NCI-H526 treated with DMSO at 0.1 percent for 48 hours (cell line): ENCODE measurements around the gene PFDN1.

Source experiments
- DNase-seq: peaks from one replicate; lab custom pipeline; 2025; lab: John Stamatoyannopoulos, UW

The PFDN1 gene

DNA sequence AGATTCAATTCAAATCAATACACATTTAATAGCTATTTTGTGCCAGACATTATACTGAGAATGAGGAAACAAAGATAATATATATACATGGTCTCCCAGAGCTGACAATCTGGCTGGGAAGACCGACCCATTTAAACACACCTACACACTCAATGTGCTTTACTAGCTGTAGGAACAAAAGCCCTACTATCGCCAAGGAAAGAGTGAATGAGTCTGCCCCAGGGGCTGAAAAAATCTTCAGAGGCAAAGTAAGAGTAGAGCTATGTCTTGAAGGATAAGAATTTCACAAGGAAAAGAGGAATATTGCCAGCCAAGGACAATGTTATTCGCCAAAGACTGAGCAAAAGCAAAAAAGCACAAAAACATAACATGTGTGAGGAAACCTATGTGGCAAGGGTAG is 6.6 kb downstream of the PFDN1 start:
- no peak for DNase-seq

DNA sequence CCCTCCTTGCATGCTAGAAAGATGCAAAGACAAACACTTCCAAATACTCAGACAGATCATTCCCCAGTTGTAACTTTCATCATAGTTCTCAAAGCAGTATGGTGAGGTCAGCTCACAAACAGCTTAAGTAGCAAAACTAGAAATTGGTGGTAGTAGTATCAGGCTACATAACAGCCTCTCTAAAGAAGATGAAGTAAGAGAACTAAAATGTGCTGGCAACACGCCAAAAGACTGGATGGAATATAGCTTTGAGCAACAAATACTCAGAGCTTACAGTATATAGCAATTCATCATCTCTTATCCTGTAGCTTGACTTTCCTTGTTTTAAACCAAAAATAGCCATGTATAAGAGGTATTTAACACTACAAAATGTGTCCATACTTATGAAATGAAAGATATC is 7.5 kb downstream of the PFDN1 start:
- DNase-seq: peak; percentile 32

DNA sequence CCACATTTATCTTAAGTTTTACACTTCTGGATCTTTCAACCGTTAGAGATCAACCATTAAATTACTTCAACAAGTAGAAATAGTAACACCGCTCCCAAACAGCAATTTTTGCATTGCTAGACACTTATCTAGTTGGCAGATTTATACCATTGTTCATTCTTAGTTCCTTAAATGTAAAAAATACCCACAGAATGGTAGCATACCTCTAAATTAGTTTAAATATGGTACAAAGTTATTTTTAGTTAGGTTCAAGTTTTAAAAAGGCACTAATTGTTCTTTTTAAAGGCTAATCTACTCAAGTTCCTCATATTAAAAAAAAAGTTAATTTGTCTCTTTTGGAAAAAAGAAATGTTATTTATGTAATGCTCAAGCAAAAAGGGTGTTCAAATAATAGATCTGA is 8.1 kb downstream of the PFDN1 start:
- no peak for DNase-seq

DNA sequence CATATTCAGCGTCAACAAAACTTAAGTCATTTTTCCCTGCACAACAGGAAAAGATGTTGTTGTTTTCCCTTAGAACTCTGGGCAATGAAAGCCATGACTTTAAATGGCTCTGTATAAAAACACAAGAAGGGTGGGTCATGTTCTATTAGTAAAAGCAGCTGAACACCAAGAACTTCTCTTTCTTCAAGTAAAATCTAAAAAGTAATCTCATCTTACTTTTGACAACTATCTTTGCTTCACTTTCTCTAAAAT is 9.1 kb downstream of the PFDN1 start:
- no peak for DNase-seq

DNA sequence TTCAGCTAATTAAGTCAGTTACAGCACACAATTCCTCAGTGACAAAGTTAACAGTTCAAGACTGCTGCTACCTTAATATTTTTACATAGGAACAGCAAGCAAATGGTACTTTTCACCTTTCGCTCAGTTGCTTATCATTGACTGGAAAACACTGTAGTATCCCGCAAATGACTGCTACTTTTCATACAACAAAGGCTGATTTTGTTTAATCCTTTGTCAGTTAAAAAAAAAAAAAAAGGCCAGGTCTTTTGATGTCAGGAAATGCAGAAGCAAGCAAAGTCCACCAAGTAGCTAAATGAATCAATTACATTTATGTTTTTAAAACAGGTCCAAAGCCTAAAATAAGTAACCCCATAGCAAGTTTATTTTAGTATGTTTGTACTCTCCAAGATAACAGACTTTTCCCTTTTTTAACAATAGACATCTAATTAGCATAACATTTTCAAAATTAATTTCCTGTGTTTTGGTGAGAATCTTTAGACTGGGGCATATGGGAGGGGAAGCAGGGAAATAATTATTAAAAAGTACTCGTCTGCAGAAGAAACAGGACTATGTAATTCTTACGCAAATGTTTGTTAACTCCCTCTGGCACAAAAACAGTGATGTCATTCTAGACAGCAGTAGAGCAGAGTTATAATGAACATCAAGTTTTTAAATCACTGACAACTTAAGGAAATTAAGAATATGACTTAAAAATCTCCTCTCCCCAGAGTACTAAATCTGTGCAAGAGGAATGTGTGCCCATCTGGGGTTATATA is 9.6 kb downstream of the PFDN1 start:
- no peak for DNase-seq

DNA sequence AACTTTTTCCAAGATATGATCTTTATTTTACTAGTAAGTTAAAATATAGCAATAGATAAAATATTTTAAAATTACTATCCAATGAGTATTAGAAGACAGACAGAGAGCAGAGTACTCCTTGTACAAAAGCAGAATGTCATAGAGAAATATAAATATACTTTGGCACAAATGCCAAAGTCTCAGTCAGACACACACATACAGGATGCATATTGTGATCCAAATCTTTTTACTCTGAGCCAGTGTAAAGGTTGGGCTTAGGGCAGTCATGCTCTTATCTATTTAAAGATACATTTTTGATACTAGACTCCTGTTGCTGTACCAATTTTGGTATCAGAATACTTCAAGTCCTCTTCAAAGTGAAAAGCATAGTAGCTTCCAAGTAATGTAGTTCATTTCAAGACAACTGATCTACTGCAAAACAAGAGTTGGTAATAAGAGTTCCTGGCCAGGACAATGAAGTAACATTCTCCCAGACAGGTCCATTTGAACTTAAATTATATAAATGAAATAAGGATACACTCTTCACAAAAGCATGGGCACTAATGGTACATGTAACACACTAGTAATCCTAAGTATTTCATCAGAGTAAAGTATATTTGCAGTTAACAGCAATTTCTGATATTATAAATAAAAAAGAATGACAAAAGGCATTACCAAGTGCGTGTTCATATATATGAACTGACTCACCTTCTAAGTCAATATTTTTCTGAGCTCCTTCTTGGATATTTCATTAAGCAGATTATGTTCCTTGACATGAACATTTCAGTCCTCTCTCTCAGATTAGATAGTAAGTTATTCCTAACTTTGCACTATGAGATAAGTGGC is 10.5 kb downstream of the PFDN1 start:
- DNase-seq: no peak

DNA sequence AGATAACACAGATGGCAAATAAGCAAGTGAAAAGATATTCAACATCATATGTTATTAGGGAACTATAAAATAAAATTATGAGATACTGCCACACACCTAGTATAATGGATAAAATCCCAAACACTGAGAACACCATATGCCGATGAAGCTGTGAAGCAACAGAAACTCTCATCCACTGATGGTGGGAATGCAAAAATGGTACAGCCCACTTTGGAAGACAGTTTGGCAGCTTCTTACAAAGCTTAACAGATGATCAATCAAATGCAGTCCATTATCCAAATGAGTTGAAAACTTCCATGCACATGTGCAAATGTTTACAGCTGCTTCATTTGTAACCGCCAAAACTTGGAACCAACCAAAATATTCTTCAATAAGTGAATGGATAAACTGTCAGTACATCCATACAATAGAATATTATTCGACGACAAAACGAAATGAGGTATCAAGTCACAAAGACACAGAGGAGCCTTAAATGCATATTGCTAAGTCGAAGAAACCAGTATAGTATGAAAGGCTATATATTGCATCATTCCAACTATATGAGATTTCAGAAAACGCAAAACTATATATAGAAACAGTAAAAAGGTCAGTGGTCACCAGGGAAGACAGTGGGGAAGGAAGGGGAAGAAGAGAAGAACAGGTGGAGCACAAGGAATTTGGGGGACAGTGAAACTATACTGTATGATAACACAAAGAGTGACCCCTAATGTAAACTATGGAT is 14.9 kb downstream of the PFDN1 start:
- DNase-seq: peak; percentile 97

DNA sequence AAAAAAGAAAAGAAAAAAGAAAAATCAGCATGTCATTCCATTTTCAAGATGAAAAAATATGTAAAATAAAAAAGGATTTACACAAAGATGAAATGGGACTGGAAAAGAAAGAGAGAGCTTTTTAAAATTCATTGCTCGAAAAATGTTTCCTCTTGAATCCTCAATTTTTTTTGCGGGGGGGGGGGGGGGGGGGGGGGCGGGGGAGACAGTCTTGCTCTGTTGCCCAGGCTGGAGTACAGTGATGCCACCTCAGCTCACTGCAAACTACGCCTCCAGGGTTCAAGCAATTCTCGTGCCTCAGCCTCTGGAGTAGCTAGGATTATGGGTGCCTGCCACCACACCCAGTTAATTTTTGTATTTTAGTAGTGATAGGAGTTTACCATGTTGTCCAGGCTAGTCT is 16.5 kb downstream of the PFDN1 start:
- peak; percentile 40 for DNase-seq

DNA sequence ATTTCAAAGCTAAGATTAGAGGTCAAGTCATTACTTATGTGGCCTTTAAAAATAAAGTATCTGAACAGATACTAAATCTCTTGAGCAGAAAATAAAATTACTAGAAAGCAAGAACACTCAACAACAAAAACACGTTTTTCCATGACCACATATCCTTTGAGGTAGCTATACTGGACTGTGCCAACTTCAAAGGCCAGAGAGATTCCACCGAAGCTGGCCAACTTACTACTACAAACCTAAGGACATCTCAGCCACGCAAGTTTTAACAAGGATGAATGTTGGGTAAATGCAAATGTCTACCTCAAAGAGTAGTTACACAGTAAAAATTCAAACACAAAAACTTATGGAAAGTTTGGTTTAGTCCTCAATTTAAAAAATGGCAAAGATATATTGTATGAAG is 18.9 kb downstream of the PFDN1 start:
- DNase-seq: no peak

DNA sequence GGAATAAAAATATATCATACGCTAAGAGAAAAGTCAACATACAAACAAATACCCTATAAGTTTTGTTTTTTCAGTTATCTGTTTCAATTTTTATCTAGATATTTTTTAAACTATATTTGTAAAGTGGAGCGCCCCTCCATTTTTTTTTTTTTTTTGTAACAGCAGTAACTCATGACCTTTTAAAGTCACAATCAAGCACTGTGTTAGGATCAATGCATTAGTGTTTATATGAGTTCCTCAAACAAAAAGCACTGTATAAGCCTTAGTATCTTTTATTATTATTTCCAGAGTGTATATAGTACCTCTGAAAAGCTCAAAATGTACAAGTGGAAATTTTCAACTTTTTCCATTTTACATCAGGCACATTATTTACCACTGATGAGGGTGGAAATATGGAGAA is 20.6 kb downstream of the PFDN1 start:
- no peak for DNase-seq

DNA sequence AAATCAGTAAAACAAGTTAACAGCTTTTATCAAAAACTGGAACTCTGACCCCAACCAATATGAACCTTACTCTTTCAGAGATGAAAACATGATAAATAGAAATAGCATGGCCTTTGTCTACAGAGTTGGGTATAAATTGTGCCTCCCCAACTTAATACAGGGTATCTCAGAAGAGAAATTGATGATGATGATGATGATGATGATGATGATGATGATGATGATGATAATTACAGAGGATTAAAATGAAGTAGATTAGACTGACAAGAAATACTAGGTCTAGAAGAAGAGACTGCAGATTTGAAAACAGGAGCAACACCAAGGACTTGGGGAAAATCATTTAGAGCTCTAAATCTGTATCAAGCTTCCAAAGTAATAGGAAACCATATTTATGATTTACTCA is 27.1 kb downstream of the PFDN1 start:
- DNase-seq: no peak

DNA sequence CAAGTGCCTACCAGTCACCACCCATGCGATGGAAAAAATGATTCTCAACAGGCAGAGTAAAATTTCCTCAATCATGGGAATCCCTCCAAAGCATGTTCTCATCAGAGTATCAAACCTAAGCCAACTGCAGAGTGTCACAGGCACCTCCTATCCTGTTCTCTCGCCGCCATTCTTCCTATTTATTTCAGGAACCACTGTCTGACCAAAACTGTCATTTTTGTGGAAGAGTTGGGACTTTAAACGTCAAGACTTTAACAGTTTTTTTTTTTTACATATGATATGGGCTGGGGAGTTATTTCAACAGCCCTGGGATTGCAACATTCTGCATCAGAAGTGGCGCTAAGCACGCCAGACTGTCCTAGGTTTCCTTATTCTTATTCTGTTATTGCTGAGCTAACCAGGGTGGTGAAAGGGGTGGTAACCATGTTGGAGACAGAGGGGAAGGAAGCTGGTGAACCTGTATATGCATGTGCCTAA is 29.5 kb downstream of the PFDN1 start:
- DNase-seq: no peak

DNA sequence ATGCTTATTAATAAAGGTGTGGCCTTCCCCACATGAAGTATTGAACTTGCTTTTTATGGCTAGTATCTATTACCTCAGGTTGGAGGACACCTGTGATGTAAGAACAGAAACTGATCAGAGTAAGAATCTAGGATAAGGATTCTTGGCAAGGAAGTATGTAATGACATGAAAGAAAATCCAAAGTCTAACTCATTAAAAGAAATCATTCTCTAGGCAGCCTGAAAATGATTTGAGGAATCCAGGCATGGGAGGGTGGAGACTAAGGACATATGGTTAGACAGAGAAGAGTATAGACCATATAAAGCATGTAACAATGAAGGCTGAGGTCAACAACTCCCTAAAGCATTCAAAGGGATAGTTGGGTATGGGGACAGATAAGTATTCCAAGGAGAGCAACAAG is 32.9 kb downstream of the PFDN1 start:
- DNase-seq: no peak

DNA sequence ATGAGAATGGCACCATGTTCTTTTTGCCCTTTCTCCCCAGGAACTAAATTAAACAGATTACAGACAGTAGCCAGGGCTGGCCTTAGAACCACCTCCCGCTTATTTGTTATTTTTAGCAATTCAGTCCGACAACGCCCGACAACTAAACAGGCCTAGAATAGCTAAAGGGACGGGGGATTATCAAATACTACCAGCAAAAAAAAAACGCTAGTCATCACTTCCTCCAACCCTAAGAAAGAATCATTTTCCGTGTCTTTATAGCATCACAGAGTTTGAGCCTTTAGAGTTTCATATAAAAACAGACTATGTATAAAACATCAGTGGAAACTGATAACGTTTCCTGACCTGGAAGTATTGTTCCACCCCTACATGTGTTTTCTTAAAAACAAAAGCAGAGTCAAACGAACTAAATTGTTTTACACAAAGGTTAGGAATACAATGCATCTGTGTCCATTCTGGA is 35.3 kb downstream of the PFDN1 start:
- no peak for DNase-seq

DNA sequence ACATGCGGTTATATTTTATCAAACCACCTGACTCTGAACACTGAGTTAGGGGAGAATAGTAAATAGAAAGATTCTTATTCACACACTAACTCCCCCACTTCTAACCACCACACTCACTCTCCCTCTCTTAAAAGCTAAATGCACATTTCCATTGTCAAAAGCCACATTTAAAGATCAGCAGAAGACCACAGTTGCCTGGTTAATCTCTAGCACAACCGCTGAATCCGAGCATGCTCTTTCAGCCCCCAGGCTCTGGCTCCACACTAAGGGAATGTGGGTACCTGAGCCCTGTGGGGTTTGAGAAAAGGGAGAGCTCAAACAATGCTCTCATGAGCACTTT is 35.7 kb downstream of the PFDN1 start:
- peak; percentile 72 for DNase-seq

DNA sequence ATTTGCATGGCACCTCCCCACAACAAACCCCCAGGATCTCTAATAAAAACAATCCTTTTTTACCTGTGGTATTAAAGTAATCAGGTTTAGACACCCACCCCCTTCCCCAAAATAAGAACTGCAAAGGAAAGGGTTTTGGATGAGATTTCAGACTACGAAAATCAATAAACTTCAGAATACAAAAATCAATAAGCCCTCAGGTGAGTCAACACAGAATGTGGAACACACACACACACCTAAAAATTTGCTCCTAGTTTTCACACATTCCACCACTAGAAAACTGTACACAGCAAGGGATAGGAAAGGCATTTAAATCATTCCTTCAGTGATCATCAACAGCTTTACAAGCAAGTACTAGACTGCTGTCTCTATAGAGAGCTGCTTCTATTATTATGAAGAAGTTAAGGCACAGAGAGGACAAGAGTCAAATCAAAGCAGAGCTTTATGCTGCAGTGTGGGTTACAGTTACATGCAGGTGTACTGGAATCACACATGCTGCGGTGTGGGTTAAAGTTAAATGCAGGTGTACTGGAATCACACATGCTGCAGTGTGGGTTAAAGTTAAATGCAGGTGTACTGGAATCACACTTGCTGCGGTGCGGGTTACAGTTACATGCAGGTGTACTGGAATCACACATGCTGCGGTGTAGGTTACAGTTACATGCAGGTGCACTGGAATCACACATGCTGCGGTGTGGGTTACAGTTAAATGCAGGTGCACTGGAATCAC is 36.3 kb downstream of the PFDN1 start:
- DNase-seq: peak; percentile 72

DNA sequence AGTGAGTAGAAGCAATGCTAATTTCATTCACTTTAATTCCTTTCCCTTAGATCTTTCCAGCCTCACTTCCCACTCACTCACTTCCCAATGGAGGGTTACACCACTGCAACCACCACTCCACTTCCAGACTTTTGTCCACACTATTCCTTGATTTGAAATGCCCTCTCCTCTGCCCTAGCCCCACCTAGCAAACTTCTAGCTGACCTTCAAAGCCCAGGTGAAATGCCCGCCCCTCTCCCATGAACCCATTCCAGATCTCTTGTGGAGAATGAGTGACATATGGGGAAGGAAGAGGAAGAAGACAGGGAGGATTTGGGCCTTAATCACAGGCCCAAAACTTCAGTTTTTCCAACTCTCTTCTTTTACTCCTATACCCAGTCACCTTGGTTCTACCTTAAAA is 37.1 kb downstream of the PFDN1 start:
- DNase-seq: no peak

DNA sequence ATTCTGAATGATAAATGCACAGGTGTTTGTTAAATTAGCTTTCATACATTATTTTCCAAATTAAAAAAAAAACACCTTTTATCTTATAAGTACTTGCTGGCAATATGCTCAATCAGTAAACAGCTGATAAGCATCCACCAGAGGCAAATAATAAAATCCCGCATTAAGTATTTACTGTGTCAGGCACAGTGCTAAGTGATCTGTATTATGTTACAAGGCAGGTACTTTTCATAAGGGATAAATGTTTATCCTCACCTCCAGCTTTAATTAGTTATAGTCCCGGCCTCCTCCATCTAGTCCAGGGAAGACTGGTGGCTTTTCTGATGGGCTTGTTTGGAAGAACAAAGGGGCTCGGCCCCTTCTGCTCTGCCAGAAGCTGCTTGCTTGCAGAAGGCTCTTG is 40.1 kb downstream of the PFDN1 start:
- peak; percentile 40 for DNase-seq

DNA sequence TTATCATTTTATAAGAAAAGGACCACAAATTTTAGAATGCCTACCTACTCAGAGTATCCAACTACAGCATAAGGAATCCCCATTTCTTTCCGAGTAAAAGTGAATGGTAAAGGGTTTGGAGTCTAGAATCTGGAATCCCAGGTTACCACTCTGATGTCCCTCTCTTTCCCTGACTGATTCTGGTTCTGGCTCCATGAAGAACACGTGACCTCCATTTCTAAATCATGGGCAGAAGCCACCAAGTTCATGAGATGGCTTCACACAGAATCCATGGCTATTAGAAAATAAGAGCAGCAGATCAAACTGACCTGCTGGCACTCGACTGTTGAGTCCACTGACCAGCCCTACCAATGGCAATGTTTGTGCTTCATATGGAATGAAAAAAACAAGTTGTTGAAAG is 40.7 kb downstream of the PFDN1 start:
- DNase-seq: no peak

DNA sequence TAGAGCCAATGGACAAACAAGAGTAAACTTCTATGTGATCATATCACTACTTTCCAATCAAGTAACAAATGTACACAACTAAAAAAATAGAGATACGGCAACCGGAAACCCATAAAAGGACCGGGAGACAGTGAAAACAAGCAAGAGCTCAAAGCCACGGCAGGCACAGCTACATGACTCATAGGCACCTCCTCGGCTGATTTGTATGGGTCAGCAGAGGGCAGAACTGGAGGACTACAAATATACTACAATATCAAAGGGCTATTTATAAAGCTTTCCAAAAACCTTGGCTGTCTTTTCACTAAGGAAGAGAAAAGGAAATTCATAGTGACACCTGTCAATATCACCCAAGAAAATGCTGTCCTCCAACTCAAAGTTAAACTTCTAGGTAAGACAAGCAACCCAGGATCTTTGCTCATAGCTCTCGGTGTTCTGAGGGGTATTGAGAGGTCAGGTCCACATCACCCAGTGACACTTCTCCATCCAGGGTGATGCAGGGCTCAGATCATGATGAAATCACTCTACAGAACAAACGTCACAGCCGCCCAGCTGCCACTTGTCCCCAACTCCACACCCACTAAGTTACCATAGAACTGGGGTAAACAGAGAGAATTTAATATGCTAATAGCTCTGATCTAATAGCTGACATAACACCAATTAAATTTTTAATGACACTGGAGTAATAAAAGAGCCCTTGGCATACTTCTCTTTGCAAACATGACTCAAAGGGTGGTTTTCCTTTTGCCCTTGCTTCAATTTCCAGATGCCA is 41.3 kb downstream of the PFDN1 start:
- DNase-seq: peak; percentile 33

DNA sequence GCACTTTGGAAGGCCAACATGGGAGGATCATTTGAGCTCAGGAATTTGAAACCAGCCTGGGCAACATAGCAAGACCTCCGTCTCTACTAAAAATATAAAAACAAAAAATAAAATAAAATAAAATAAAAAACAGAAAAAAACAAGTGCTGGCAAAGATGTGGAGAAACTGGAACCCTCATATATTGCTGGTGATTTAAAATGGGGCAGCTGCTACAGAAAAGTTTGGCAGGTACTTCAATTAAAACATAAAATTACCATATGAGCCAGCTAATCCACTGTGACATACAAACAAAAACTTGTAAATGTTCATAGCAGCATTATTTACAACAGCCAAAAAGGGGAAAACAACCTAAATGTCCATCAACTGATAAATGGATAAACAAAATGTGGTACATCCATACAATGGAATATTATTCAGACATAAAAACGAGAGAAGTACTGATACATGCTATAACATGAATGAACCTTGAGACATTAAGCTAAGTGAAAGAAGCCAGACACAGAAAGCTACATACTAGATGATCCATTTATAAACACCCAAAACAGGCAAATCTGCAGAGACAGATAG is 42.7 kb downstream of the PFDN1 start:
- no peak for DNase-seq
